Pancreas (tissue), 10 donors: Measurements from ENCODE around the gene TMEM167A. TPM values are rescaled to one million over a fixed set of nuclear protein-coding genes. Genes with fewer than 3 reads are reported as not detected.

Experiments used
- ATAC-seq, 4 donors: fragments of 200-7000 bp; cut with Tn5 transposase; one replicate each; pipeline versions ENCODE4 v1.8.0 to v1.9.1; 2020; ENCODE audit warnings: mild to moderate bottlenecking in 4 of 4, moderate library complexity in 4 of 4
- DNase-seq, 6 donors: peaks; one replicate each; pipeline ENCODE4 v3.0.0-alpha.2; 2020
- FAIRE-seq: peaks from 2 replicates; lab custom pipeline; 2012; peaks lifted over from hg19 to GRCh38; lab: Jason Lieb, UNC
- H3K27ac ChIP-seq, 4 donors: fragments of 200-600 bp; sonication (generic); 1 replicate in 3 of 4; 2 replicates in 1 of 4; pipeline versions ENCODE4 v1.5.0 to v1.8.0; 2020
- H3K27me3 ChIP-seq, 4 donors: fragments of 200-600 bp; one replicate each; pipeline ENCODE4 v1.8.0; 2021
- H3K36me3 ChIP-seq, 3 donors: fragments of 200-600 bp; sonication (generic) in 1 of 3; one replicate each; pipeline versions ENCODE4 v1.5.0 to v1.8.0; 2020 to 2021
- H3K4me1 ChIP-seq, 3 donors: fragments of 200-600 bp; one replicate each; pipeline ENCODE4 v1.8.0; 2021
- H3K4me3 ChIP-seq, 4 donors: fragments of 200-600 bp; sonication (generic) in 2 of 4; one replicate each; pipeline versions ENCODE4 v1.5.0 to v1.8.0; 2020 to 2021
- H3K9me3 ChIP-seq, 4 donors: fragments of 200-600 bp; one replicate each; pipeline ENCODE4 v1.8.0; 2021
- CTCF ChIP-seq, 4 donors: fragments of 200-600 bp; sonication (generic) in 3 of 4; IDR thresholded peaks; one replicate each; pipeline versions ENCODE4 v1.5.0 to v1.8.0; 2021; ENCODE audit warnings: antibody characterized with exemption in 4 of 4
- WGBS, 2 donors: extraction: QIAGEN DNeasy Blood & Tissue Kit; methylation state at CpG; one replicate each; pipeline ENCODE4 v1.1.7; 2013; 5-methylcytosine and 5-hydroxymethylcytosine counted together
- intact Hi-C, 3 donors: fragments of 100-400 bp; cut with DNase I; formaldehyde crosslinking; loops; one replicate each; pipeline versions ENCODE4 v1.11.1 to v1.14.2; 2022
- polyA plus RNA-seq, 2 donors: library from polyadenylated mRNA; stranded (reverse); fragments of 200-250 nt; gene quantifications; one replicate each; pipeline ENCODE4 v1.2.3, GENCODE V29; 2013
- total RNA-seq, 6 donors: library from RNA; stranded (reverse); fragmentation: NEBNext Ultra II Directional in 4 of 6; extraction: Animal tissue kit (Norgen Biotek cat#: 25700) in 4 of 6; gene quantifications; one replicate each; pipeline versions ENCODE4 v1.2.1 to v1.2.4, GENCODE V29; 2021 to 2023
- donor health status: healthy with polysubstance abuse.
- donor health status: DM: no; HTN: no; CAD: no; lungs with moderate emphysema.
- donor health status: DM: no; HTN: no; CAD: no.
- donor health status: control.
- donor health status: control.
- donor health status: Bipolar disorder and iron deficiency.
- donor health status: DM: yes; HTN: yes; CAD: no.
- donor health status: DM: no; HTN: no; CAD: no.
- donor health status: DM: no; HTN: no; CAD: no.
- donor health status: DM: yes; HTN: yes; CAD: no.

The TMEM167A gene
- total RNA-seq (10 to 100 TPM; 21.5 to 48.5 (median 39.1) TPM), polyA plus RNA-seq (10 to 100 TPM; 13.3 to 20.0 TPM)

DNA sequence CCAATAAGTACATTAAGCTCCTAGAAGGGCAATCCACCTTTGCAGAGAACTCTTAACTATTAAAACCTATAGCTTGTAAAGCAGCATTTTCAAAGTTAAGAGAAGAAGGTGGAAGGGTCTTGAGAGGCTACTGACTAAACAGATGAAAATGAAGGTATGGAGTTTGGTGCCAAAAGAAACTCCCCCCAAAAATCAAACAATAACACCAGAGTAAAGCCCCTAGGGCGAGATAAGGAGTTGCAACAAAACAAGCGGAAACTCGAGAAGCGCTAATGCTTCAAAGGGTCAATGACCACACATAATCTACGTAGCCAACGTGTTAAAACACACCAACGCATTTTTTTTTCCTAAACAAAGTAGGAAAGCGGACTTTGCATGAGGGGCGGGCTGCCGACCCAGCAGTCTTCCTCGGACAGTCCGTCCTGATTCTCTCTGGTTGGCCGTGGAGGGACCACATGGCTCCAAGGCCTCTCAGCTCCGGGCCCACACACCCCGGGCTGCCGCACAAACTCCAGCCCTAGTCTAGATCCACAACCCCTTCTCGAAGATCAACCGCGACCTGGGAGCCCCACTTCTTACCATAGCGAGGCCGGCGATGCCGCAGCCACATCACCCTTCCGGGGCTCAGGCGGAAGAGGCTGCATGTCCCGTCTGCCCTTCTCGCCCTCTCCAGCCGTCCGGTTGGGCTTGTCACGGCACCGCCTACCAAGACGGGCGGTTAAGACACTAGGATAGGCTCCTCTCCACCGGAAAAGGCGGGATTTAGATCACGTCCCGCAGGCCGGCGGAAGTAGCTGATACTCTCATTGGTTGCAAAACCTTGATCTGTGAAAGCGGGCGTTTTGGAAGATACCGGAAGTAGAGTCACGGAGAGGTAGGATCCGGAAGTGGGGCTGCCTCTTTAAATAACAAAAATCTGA is at the start of gene TMEM167A, which contains the start of gene XRCC4:
Gene TMEM167A (minus strand): TSS at position 653 of the 920 bp plus-strand sequence. CDS start 71 bp downstream, at position 582.
Gene XRCC4 (plus strand): TSS at position 806 of the 920 bp plus-strand sequence. CDS start 27,373 bp downstream, outside the sequence.
- 0% methylated on average over 44 of the region's 44 CpGs for WGBS, 2 donors

DNA sequence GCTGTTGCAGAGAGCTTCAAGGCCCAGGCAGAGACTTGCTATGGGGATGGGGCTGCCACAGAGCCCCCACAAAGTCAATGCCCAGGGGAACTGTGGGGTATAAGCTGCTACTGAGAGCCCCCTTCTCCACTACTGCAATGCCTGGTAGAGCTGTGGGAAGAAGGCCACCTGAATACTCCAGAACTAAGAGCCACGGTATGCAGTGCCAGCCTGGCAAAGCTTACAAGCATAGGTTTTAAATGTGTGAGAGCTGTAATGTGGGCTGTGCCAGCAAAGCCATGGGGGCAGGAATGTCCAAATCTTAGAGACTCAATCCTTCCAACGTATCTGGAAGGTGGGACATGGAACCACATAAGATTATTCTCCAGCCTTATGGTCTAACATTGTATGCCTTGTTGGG is 49.3 kb upstream of the TMEM167A start:
- DNase-seq (peak in 1 of 6 donors; percentile 7), ATAC-seq (peak in 3 of 4 donors; percentile 44 to 75 (median 56)), FAIRE-seq (no peak)
- intact Hi-C loops, result no loop called here
- 32 to 34% methylated on average over 2 of the region's 2 CpGs for WGBS, 2 donors
- Histone ChIP-seq H3K4me3 (no peak overlapping the region), H3K27me3 (no peaks in the 10 kb centered on the region), H3K27ac (no peak overlapping the region), H3K36me3 (no peaks in the 10 kb centered on the region), H3K4me1 (no peaks in the 10 kb centered on the region), H3K9me3 (no peaks in the 10 kb centered on the region)
- no peak for TF ChIP-seq CTCF (IDR thresholded peaks at IDR 0.05)

More for the DNA sequence above, at the start of gene TMEM167A, which contains the start of gene XRCC4:
- FAIRE-seq (peak; percentile 98), DNase-seq (peak; percentile 90 to 98 (median 97)), ATAC-seq (peak; percentile 99 to 100 (median 100))
- Histone ChIP-seq H3K36me3 (no peaks in the 10 kb centered on the region), H3K4me1 (peaks cover 0 to 28% (median 4%) of the 10 kb centered on the region in 3 donors), H3K27ac (peak within 1 kb of the TSS; percentile 68 to 90 (median 81)), H3K9me3 (no peaks in the 10 kb centered on the region), H3K4me3 (peak within 1 kb of the TSS; percentile 70 to 93 (median 86)), H3K27me3 (no peaks in the 10 kb centered on the region)
- intact Hi-C loops, result no loop called here
- TF ChIP-seq CTCF (IDR thresholded peaks at IDR 0.05), result no peak

DNA sequence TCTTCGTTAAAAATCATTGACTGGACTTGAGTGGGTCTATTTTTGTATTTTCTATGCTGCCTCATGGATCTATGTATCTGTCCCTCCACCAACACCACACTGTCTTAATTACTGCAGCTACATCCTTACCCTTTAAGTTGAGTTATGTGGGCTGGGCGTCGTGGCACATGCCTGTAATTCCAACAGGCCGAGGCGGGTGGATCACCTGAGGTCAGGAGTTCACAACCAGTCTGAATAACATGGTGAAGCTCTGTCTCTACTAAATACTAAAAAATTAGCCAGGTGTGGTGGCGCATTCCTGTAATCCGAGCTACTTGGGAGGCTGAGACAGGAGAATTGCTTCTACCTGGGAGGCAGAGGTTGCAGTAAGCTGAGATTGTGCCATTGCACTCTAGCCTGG is 48.4 kb upstream of the TMEM167A start:
- TF ChIP-seq CTCF (IDR thresholded peaks at IDR 0.05), result no peak
- WGBS, 2 donors, result 88 to 89% methylated on average over 7 of the region's 7 CpGs
- no peaks in the 10 kb centered on the region for H3K27me3 ChIP-seq
- H3K4me1 ChIP-seq, result no peaks in the 10 kb centered on the region
- no peaks in the 10 kb centered on the region for H3K9me3 ChIP-seq
- DNase-seq (no peak), FAIRE-seq (no peak), ATAC-seq (no peak)
- no peak overlapping the region for H3K4me3 ChIP-seq
- intact Hi-C loops, result no loop called here
- H3K27ac ChIP-seq, result no peak overlapping the region
- H3K36me3 ChIP-seq, result no peaks in the 10 kb centered on the region

DNA sequence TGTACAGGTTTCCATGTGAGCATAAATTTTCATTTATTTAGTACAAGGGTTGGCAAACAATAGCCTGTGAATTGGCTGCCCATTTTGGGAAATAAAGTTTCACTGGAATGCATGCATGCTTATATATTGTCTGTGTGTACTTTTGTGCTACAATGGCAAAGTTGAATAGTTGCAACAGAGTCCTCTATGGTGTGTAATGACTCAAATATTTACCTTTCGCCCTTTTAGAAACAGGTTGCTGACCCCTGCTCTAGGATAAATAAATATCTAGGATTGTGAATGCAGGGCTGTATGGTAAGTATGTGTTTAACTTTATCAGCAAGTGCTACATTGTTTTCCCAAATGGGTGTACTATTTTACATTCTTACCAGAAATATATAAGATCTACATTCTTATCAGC is 47.4 kb upstream of the TMEM167A start:
- H3K36me3 ChIP-seq, result no peaks in the 10 kb centered on the region
- no peak for DNase-seq
- no peak for TF ChIP-seq CTCF (IDR thresholded peaks at IDR 0.05)
- no peaks in the 10 kb centered on the region for H3K4me1 ChIP-seq
- intact Hi-C loops, result no loop called here
- no peaks in the 10 kb centered on the region for H3K9me3 ChIP-seq
- 89 to 94% methylated on average over 1 of the region's 1 CpG for WGBS, 2 donors
- no peak overlapping the region for H3K4me3 ChIP-seq
- no peak for FAIRE-seq
- ATAC-seq, result no peak
- no peaks in the 10 kb centered on the region for H3K27me3 ChIP-seq
- no peak overlapping the region for H3K27ac ChIP-seq
